Stimulated activated memory B cell treated with anti-CD40 and anti-IgM and Interleukin-4, amounts not matched to agents 10 μg/mL and 1 μg/mL and 100 μg/mL, for 72 hours (primary cell): Measurements from ENCODE around the gene MTRFR.

Experiments used
- ATAC-seq: fragments of 150-1000 bp; cut with Tn5 transposase; 2 replicates; pipeline ENCODE4 v1.10.0; 2021
- H3K27ac Mint-ChIP-seq: one replicate; pipeline ENCODE4 v1.8.0; 2022; ENCODE audit warnings: mild to moderate bottlenecking, mixed read lengths
- H3K27me3 Mint-ChIP-seq: one replicate; pipeline ENCODE4 v1.8.0; 2022; ENCODE audit warnings: mixed read lengths
- H3K36me3 Mint-ChIP-seq: one replicate; pipeline ENCODE4 v1.8.0; 2022; ENCODE audit warnings: mixed read lengths
- H3K4me1 Mint-ChIP-seq: one replicate; pipeline ENCODE4 v1.8.0; 2022; ENCODE audit warnings: mixed read lengths
- H3K4me3 Mint-ChIP-seq: one replicate; pipeline ENCODE4 v1.8.0; 2022; ENCODE audit warnings: mild to moderate bottlenecking, moderate library complexity, mixed read lengths
- H3K9me3 Mint-ChIP-seq: one replicate; pipeline ENCODE4 v1.8.0; 2022; ENCODE audit warnings: mixed read lengths

The MTRFR gene

GRCh38 chr12:123278101-123278627 is 44.9 kb downstream of the MTRFR start:
- Mint-ChIP-seq H3K4me3 (peak overlapping the region; percentile 41), H3K27me3 (no peaks in the 10 kb centered on the region), H3K36me3 (no peaks in the 10 kb centered on the region), H3K27ac (peak overlapping the region; percentile 89), H3K4me1 (peaks cover 7% of the 10 kb centered on the region), H3K9me3 (no peaks in the 10 kb centered on the region)
- peak; percentile 94 for ATAC-seq

DNA sequence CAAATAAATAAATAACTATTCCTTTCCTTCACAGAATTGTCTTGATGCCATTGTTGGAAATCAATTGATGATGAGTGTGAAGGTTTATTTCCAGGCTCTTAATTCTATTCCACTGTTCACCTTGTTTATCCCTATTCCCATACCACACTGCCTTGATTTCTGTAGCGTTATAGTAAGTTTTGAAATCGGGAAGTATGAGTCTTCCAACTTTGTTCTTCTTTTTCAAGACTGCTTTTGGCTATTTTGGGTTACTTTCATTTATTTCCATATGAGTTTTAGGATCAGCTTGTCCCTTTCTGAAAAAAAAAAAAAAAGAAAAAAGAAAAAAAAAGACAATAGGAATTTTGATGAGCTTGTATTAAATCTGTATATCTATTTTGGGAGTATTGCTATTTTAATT is 47.7 kb downstream of the MTRFR start:
- H3K4me1 Mint-ChIP-seq, result peaks cover 7% of the 10 kb centered on the region
- H3K9me3 Mint-ChIP-seq, result no peaks in the 10 kb centered on the region
- H3K36me3 Mint-ChIP-seq, result no peaks in the 10 kb centered on the region
- ATAC-seq, result no peak
- no peaks in the 10 kb centered on the region for H3K27me3 Mint-ChIP-seq
- no peak overlapping the region for H3K4me3 Mint-ChIP-seq
- no peak overlapping the region for H3K27ac Mint-ChIP-seq

DNA sequence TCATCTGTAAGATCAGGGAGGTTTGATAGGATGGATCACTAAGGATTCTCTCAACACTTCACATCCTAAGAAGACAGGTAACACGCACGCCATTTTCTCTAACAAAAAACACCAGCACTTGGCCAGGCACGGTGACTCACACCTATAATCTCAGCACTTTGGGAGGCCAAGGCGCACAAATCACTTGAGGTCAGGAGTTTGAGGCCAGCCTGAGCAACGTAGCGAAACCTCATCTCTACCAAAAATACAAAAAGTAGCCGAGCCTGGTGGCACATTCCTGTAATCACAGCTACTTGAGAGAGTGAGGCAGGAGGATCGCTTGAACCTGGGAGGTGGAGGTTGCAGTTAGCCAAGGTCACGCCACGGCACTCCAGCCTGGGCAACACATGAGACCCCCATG is 48.9 kb downstream of the MTRFR start:
- no peak for ATAC-seq
- Mint-ChIP-seq H3K27me3 (no peaks in the 10 kb centered on the region), H3K36me3 (no peaks in the 10 kb centered on the region), H3K9me3 (no peaks in the 10 kb centered on the region), H3K4me1 (peaks cover 7% of the 10 kb centered on the region), H3K4me3 (no peak overlapping the region), H3K27ac (peak overlapping the region; percentile 11)

DNA sequence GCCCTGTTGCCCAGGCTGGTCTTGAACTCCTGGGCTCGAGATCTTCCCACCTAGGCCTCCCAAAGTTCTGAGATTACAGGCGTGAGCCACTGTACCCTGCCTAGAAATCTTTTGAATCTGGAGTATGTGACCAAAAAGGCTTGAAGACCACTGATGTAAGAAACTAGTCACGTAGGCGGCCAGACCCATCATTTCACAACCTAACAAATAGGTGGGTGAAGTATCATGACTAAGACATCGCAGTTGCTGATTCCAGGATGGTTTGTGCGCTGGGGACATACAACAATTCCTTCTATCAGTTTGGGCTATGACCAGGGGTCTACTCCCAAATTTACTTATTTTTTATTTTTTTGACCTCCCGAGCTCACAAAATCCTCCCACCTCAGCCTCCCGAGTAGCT is 50.2 kb downstream of the MTRFR start:
- H3K27me3 Mint-ChIP-seq, result no peaks in the 10 kb centered on the region
- H3K36me3 Mint-ChIP-seq, result no peaks in the 10 kb centered on the region
- no peaks in the 10 kb centered on the region for H3K4me1 Mint-ChIP-seq
- H3K4me3 Mint-ChIP-seq, result no peak overlapping the region
- no peak for ATAC-seq
- no peak overlapping the region for H3K27ac Mint-ChIP-seq
- H3K9me3 Mint-ChIP-seq, result no peaks in the 10 kb centered on the region

GRCh38 chr12:123284669-123285068 is 51.4 kb downstream of the MTRFR start:
- H3K27me3 Mint-ChIP-seq, result no peaks in the 10 kb centered on the region
- H3K36me3 Mint-ChIP-seq, result peaks cover 6% of the 10 kb centered on the region
- no peaks in the 10 kb centered on the region for H3K9me3 Mint-ChIP-seq
- H3K4me3 Mint-ChIP-seq, result no peak overlapping the region
- H3K4me1 Mint-ChIP-seq, result no peaks in the 10 kb centered on the region
- no peak for ATAC-seq
- H3K27ac Mint-ChIP-seq, result no peak overlapping the region

GRCh38 chr12:123286652-123287373 is 53.6 kb downstream of the MTRFR start:
- no peaks in the 10 kb centered on the region for H3K4me1 Mint-ChIP-seq
- no peak overlapping the region for H3K27ac Mint-ChIP-seq
- no peaks in the 10 kb centered on the region for H3K9me3 Mint-ChIP-seq
- ATAC-seq, result no peak
- no peak overlapping the region for H3K4me3 Mint-ChIP-seq
- no peaks in the 10 kb centered on the region for H3K27me3 Mint-ChIP-seq
- peaks cover 11% of the 10 kb centered on the region for H3K36me3 Mint-ChIP-seq

DNA sequence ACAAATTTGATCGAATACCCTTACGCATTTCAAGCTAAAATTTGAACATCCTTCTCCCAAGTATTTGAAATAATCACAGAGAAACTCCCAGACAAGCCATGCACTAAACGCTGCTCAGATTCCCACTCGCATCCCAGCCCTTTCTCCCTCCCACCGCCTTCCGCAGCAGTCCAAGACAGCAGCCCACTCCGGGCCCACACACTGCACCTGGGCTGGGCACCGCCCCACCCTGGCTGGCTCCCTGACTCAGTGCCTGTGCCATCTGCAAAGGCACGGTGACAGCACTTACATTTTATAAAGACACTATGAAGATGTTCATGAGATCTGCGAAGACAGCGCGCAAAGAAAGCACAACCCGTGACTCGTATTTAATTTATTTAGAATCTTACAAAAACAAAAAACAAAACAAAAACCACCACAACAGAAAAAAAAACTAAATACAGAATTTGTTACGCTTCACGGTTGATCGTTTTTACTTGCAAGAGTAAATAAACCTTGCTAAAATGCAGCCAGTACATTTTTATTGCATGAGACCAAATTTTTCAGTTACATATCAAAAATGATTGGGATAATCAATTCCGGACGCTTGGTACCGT is 55.6 kb downstream of the MTRFR start:
- Mint-ChIP-seq H3K4me1 (no peaks in the 10 kb centered on the region), H3K9me3 (no peaks in the 10 kb centered on the region), H3K27ac (no peak overlapping the region), H3K27me3 (no peaks in the 10 kb centered on the region), H3K4me3 (no peak overlapping the region), H3K36me3 (peaks cover 17% of the 10 kb centered on the region)
- no peak for ATAC-seq

- Mint-ChIP-seq H3K36me3 (peaks cover 20% of the 10 kb centered on the region), H3K27ac (no peak overlapping the region), H3K9me3 (no peaks in the 10 kb centered on the region), H3K4me1 (no peaks in the 10 kb centered on the region), H3K4me3 (no peak overlapping the region), H3K27me3 (no peaks in the 10 kb centered on the region)
- ATAC-seq, result no peak
Measured at GRCh38 chr12:123289911-123290310, 56.7 kb downstream of the MTRFR start.

DNA sequence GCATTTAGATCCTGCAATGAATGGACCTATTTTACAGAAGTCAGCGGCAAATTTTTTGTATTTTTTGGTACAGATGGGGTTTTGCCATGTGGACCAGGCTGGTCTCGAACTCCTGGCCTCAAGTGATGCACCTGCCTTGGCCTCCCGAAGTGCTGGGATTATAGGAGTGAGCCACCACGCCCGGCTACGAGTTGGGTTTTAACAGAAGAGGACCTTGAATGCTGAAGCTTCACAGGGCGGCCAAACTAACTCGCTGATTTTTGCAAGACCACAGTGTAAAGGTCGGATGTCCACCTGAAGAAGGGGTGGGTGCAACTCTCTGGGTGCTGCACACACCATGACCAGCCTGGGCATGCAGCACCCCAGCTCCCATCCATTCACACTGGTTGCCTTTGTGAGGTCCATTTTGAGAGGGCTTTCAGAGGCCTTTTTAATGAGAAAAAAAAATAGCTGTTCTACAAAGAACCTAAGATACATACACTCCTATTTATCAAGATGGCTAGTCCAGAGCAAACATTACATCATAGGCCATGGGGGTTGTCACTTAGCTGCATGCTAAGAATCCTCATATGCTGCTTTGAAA is 60.0 kb downstream of the MTRFR start:
- Mint-ChIP-seq H3K27ac (no peak overlapping the region), H3K4me3 (no peak overlapping the region), H3K9me3 (no peaks in the 10 kb centered on the region), H3K4me1 (no peaks in the 10 kb centered on the region), H3K27me3 (no peaks in the 10 kb centered on the region), H3K36me3 (peaks cover 41% of the 10 kb centered on the region)
- no peak for ATAC-seq

- H3K36me3 Mint-ChIP-seq, result peaks cover 40% of the 10 kb centered on the region
- ATAC-seq, result no peak
- no peak overlapping the region for H3K27ac Mint-ChIP-seq
- H3K4me1 Mint-ChIP-seq, result no peaks in the 10 kb centered on the region
- no peaks in the 10 kb centered on the region for H3K9me3 Mint-ChIP-seq
- no peaks in the 10 kb centered on the region for H3K27me3 Mint-ChIP-seq
- H3K4me3 Mint-ChIP-seq, result no peak overlapping the region
Measured at GRCh38 chr12:123305136-123305535, 71.9 kb downstream of the MTRFR start.

DNA sequence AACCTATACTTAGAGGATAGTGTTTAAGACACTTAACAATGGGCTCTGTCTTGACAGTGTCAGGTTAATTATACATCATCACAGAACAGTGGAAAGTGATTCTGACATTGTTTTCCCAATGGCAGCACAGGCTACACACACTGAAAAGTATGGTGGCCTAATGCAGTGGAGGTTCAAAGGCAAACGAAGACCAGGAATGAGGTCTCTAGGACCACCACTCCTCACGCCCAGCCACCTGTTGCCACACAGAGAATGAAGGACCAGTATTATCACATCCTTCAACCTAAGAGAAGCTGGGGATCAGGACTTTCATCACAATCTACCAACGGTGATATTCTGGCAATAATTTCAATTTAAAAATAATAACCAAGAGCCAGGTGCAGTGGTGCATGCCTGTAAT is 73.0 kb downstream of the MTRFR start:
- H3K36me3 Mint-ChIP-seq, result peaks cover 44% of the 10 kb centered on the region
- ATAC-seq, result no peak
- no peak overlapping the region for H3K27ac Mint-ChIP-seq
- no peaks in the 10 kb centered on the region for H3K9me3 Mint-ChIP-seq
- H3K27me3 Mint-ChIP-seq, result no peaks in the 10 kb centered on the region
- H3K4me1 Mint-ChIP-seq, result no peaks in the 10 kb centered on the region
- no peak overlapping the region for H3K4me3 Mint-ChIP-seq
